Stimulated activated CD8-positive, alpha-beta memory T cell treated with anti-CD3 and anti-CD28 coated beads, Interleukin-7, amount 100 ng/mL, for 4 hours (primary cell): ENCODE data around the gene KLHDC1.
"Not testable (repeated sequence)": the region's sequence is repeated elsewhere in the genome, so short reads cannot be mapped to it uniquely, and the experiment has no call there.

Source experiments
- DNase-seq, 2 donors: peaks; one replicate each; pipeline ENCODE4 v3.0.0-alpha.2; 2020; ENCODE audit warnings: low read depth in 2 of 2

KLHDC1 gene

DNA sequence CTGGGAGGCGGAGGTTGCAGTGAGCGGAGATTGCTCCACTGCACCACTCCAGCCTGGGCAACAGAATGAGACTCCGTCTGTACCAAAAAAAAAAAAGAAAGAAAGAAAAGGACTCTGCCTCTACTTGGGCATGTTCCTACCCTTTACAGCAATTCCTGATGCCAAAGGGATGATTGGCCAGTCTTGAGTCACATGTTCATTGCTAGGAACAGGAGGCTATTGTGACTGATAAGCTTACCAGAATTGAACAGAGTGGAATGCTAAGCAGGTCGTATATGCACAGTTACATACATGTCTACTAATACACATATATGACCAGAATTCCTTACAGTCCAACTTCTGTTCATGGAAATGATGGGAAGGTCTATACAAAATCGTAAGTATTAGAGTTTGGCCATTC lies 34.3 kb downstream of the KLHDC1 start:
- DNase-seq, result no peak

DNA sequence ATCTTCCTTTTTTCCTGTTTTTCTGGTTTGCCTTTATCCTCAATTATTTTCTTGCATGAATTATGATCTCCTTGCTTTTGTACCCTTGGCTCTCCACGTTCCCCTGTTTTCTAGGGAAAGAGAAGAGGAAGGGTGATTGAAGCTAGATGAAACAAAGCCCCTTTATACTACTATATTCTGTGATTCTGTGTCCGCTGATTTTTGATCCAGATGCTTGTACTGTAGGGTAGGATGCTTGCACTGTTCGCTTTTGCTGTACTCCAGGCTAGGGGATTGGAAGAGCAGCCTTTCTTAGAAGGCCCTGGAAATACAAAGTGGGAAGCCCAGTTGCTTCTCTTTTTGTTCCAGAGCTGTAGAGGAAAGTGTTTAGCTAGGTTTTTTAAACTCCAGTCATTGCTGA lies 40.0 kb downstream of the KLHDC1 start:
- no peak for DNase-seq

DNA sequence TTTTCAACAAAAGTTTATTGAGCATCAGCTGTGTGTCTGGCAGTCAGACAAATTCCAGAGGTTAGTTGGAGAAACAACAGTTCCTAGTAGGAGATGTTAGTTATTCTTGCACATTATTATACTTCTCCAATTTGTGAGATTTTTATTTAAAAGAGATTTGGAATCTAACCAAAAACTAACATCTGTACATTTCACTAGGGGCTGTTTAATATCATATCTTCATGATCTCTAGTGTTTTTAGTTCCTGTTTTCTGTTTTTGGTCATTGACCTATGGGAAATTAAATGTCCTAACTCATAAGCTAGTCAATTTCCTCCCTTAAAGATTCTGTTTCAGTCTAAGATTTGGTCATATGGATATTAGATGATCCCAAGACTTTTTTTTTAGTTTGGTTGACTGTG lies 40.9 kb downstream of the KLHDC1 start:
- DNase-seq, result no peak

GRCh38 chr14:49735669-49736068 lies 42.7 kb downstream of the KLHDC1 start:
- DNase-seq, result not testable (repeated sequence)

GRCh38 chr14:49745191-49745590 lies 52.3 kb downstream of the KLHDC1 start:
- no peak for DNase-seq

DNA sequence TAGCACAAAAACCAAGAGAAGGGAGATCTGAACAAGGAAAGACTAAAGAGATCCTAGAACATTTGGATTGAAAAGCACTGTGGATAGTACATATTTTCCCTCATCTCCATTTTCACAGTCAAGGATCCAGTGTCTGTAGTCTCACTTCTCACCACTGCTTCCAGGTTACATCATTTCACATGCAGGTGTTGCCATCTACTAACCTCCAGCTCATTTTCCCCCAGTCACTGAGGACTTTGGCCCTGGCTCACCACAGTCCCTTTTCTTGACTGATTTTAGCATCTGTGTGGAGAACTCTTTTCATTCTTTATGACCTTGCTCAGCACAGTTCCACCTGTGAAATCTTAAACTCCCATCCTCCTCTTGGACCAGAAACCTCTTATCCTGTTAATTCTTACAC lies 53.6 kb downstream of the KLHDC1 start:
- not testable (repeated sequence) for DNase-seq

DNA sequence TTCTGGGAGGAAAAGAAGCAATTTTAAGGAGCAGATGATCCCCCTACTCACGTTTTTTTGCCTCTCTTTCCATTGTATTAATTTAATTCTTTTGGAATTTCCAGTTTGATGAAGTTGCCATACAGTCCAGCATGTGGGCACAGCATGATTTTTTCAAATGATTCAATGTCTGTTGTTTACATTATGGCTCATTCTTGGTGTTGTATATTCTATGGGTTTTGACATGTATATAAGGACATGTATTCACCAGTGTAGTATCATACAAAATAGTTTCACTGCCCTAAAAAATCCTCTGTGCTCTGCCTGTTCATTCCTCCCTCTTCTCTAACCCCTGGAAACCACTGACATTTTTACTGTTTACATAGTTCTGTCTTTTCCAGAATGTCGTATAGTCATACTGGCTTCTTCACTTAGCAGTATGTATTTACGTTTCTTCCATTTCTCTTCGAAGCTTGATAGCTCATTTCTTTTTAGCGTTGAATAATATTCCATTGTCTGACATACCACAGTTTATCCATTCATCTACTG lies 61.7 kb downstream of the KLHDC1 start:
- DNase-seq, result no peak

DNA sequence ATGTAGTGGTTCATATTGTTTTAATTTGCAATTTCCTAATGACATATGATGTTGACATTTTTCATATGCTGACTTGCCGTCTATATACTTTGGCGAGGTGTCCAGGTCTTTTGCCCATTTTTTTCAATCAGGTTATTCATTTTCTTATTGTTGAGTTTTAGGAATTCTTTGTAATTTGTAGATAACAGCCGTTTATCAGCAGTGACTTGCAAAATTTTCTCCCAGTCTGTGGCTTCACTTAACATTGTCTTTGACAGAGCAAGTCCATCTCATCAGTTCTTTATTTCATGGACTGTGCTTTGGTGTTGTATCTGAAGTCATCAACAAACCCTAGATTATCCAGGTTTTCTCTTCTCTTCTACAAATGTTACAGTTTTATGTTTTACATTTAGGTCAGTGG lies 62.5 kb downstream of the KLHDC1 start:
- DNase-seq, result no peak

- no peak for DNase-seq
These were observed 69.1 kb downstream of the KLHDC1 start for GRCh38 chr14:49761839-49762551.

DNA sequence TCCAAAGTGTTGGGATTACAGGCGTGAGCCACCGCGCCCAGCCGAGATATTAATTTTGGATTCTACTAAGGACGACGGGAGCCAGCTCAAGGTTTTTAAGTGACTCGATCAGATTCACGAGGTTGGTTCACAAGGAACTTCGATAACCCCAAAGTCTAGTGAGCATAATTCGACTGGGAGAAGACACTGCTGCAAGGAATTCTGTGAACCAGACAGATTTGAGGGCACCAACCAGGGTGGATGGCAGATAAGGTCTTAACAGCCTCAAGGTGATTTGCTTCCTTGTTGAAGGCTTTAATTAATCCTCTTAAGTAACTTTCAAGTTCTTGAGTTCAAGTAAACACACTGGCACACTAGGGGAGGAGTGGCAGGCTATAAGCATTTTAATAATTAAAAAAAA lies 73.9 kb downstream of the KLHDC1 start:
- DNase-seq, result no peak

DNA sequence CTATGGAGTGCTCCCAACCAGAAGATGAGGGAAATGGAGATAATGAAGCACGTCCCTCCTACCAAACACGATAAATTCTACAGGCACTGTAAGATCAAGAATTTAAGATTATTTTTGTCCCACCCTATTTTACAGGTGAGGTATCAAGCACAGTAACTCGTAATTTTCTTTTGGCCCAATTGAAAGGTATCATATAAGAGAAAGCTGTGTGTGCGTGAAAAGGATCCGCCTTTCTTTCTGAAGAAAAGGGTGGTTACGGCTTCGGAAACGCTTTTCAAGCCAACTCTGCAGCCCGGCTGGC lies 74.3 kb downstream of the KLHDC1 start:
- DNase-seq, result no peak

GRCh38 chr14:49767571-49768300 lies 74.8 kb downstream of the KLHDC1 start, which contains the start of gene KLHDC2:
Gene KLHDC2 (plus strand): TSS chr14:49768153. CDS start chr14:49768469, 316 bp downstream.
- peak; percentile 65 to 89 for DNase-seq

- DNase-seq, result peak; percentile 50 to 58
These were observed 75.6 kb downstream of the KLHDC1 start for GRCh38 chr14:49768301-49769121.

DNA sequence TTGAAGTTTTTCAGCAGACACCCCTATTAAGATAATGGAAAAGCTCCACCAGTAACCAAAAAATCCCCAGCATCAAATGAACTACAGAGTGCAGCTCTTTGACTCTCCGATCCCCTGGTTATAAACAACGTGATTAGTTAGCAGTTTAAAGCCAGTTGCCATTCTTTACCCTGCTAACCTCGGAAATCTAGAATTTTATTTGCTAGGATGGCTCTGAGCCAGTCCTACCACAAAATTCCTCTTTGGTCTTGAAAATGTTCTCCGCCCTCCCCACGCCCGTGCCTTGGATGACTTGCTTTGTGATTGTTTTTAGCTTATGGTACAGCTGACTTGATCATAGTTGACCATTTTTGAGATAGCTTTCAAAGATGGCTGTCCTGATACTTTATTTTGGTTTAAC lies 76.3 kb downstream of the KLHDC1 start:
- no peak for DNase-seq

GRCh38 chr14:49769581-49770211 lies 76.8 kb downstream of the KLHDC1 start:
- DNase-seq, result no peak

DNA sequence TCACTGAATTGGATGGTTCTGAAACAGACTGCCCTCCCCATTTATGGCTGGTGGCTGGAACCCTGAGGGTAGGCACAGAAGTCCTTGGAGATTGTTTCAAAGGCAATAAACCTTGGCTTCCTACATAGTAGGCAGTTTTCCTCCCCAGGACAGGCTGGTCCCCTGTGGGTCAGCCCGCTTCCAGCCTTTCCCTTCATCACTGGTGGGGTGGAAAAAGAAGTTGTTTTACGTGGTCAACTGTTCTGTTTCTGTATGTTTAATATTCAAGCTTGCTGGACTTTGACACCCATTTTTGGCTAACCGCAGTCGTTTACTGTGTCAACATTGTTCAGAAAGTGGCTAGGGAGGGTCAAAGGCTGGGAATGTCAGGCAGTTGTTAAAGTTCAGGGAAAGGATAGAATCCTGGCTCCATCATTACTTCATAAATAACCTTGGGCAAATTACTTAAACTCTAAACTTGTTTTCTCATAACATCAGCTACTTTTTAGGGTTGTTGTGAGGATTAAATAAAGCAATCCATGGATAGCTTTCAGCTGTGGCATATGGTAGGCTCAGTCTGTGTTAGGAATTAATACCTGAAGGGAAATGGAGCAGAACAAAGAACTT lies 77.4 kb downstream of the KLHDC1 start:
- DNase-seq, result no peak

GRCh38 chr14:49771691-49772090 lies 78.8 kb downstream of the KLHDC1 start:
- DNase-seq, result not testable (repeated sequence)

DNA sequence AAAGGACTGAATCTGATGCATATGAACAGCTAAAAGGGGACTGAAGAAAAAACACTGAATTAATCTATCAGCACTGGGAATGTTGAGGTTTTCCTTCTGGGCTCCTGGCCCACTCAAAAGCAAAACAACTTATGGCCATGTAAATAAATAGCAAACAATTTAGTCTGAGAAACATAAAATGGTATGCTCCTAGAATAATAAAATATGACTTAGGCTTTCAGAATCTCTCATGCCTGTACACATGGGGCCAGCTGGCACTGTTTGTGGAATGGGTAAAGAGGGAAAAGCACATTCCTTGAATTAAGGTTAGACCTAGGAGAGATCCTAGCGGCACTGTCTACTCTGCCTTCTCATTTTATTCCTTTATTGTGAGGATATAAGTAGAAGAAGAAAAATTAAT lies 81.2 kb downstream of the KLHDC1 start:
- DNase-seq, result no peak

- DNase-seq, result no peak
These were observed 85.5 kb downstream of the KLHDC1 start for GRCh38 chr14:49778421-49778820.

DNA sequence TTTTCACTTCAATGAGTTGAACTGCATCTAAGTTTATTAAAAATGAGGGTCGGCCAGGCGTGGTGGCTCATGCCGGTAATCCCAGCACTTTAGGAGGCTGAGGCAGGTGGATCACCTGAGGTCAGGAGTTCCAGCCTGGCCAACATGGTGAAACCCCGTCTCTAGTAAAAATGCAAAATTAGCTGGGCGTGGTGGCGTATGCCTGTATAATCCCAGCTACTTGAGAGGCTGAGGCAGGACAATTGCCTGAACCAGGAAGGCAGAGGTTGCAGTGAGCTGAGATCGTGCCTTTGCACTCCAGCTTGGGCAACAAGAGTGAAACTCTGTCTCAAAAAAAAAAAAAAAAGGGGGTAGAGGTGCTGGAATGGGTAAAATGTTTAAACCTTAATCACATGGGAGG lies 88.1 kb downstream of the KLHDC1 start:
- not testable (repeated sequence) for DNase-seq

DNA sequence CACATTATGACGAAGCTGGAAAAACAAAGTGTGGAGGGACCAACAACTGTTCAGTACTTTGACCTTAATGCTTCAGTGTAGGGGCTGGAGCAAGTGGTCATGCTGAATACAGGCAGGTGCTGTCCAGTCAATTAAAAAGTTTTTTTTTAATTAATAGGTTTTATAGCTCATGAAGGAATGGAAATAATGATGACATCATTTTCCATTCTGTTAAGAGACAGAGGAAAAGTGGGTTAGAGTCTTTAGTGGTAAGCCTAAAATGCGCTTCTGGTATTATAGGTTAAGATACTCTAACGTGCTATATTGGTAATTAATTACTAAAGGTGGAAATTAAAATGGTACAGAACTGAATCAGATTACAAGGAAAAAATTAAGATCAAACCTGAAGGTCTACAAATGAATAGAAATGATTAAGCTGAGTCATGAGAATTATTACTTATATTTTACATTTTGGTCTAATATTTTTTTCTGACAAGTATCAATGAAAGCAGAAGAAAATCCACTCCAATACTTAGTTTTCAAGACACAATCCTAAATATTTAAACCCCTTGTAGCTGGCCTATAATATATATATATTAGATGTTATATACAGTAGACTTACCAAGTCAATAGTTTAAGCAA lies 90.6 kb downstream of the KLHDC1 start:
- DNase-seq, result no peak
